WTC11 (cell line): ENCODE results near the gene INPP5A. TPM values are rescaled to one million over a fixed set of nuclear protein-coding genes. Genes with fewer than 3 reads are reported as not detected.

ENCODE experiments used
- ATAC-seq: fragments of 200-7000 bp; cut with Tn5 transposase; 2 replicates; pipeline ENCODE4 v1.10.0; 2021; ENCODE audit warnings: mild to moderate bottlenecking, moderate library complexity
- CTCF ChIA-PET: fragments of 300-600 bp; sonication (Branson Sonifier 250); formaldehyde crosslinking; loops from one replicate; lab custom pipeline; 2021; ENCODE audit warnings: antibody characterized with exemption; lab: Charles Lee
- POLR2A ChIA-PET: fragments of 350-600 bp; sonication (Branson Sonifier 250); formaldehyde crosslinking; loops from one replicate; lab custom pipeline; 2021; ENCODE audit warnings: antibody characterized with exemption; lab: Charles Lee
- DNase-seq: peaks from one replicate; pipeline ENCODE4 v3.0.0; 2021; ENCODE audit warnings: low spot score
- H3K27ac Mint-ChIP-seq: 2 replicates; pipeline ENCODE4 v1.8.0; 2021; ENCODE audit warnings: mixed read lengths
- H3K27me3 Mint-ChIP-seq: 2 replicates; pipeline ENCODE4 v1.8.0; 2021; ENCODE audit warnings: low read depth, mild to moderate bottlenecking, moderate library complexity, mixed read lengths
- H3K36me3 Mint-ChIP-seq: 2 replicates; pipeline ENCODE4 v1.8.0; 2021; ENCODE audit warnings: mixed read lengths
- H3K4me1 Mint-ChIP-seq: 2 replicates; pipeline ENCODE4 v1.8.0; 2022; ENCODE audit warnings: mixed read lengths
- H3K4me3 Mint-ChIP-seq: 2 replicates; pipeline ENCODE4 v1.8.0; 2021; ENCODE audit warnings: mild to moderate bottlenecking, moderate library complexity, mixed read lengths
- H3K9me3 Mint-ChIP-seq: 2 replicates; pipeline ENCODE4 v1.8.0; 2021; ENCODE audit warnings: mixed read lengths
- ATF1 ChIP-seq: sonication (generic); formaldehyde crosslinking; IDR thresholded peaks from 2 replicates; pipeline ENCODE4 v1.8.1; 2023; ENCODE audit warnings: mild to moderate bottlenecking, moderate library complexity, missing genetic modification reagents
- CREM ChIP-seq: sonication (generic); formaldehyde crosslinking; IDR thresholded peaks from 2 replicates; pipeline ENCODE4 v1.8.1; 2022; ENCODE audit warnings: mild to moderate bottlenecking, missing genetic modification reagents, moderate library complexity
- E2F1 ChIP-seq: sonication (generic); formaldehyde crosslinking; IDR thresholded peaks from 2 replicates; pipeline ENCODE4 v1.8.0; 2022; ENCODE audit warnings: mild to moderate bottlenecking, missing genetic modification reagents
- ELF4 ChIP-seq: sonication (generic); formaldehyde crosslinking; IDR thresholded peaks from 2 replicates; pipeline ENCODE4 v1.8.1; 2022; ENCODE audit warnings: low read depth, mild to moderate bottlenecking, moderate library complexity, missing genetic modification reagents
- FOXK1 ChIP-seq: sonication (generic); formaldehyde crosslinking; IDR thresholded peaks from 2 replicates; pipeline ENCODE4 v1.8.0; 2022; ENCODE audit warnings: mild to moderate bottlenecking, moderate library complexity, missing genetic modification reagents
- HMGXB4 ChIP-seq: sonication (generic); formaldehyde crosslinking; IDR thresholded peaks from 2 replicates; pipeline ENCODE4 v1.8.1; 2023; ENCODE audit warnings: mild to moderate bottlenecking, moderate library complexity, missing genetic modification reagents
- JAZF1 ChIP-seq: fragments of 250-450 bp; sonication (Bioruptor Pico); IDR thresholded peaks from 2 replicates; pipeline ENCODE4 v1.9.0; 2021; ENCODE audit warnings: moderate library complexity, mild to moderate bottlenecking, inconsistent platforms
- MLX ChIP-seq: sonication (generic); formaldehyde crosslinking; IDR thresholded peaks from 2 replicates; pipeline ENCODE4 v1.8.1; 2023; ENCODE audit warnings: mild to moderate bottlenecking, missing genetic modification reagents, moderate library complexity
- NFATC4 ChIP-seq: fragments of 250-450 bp; sonication (Bioruptor Pico); IDR thresholded peaks from 2 replicates; pipeline ENCODE4 v1.9.0; 2021; ENCODE audit warnings: mild to moderate bottlenecking
- NFE2L1 ChIP-seq: sonication (generic); formaldehyde crosslinking; IDR thresholded peaks from 2 replicates; pipeline ENCODE4 v1.8.1; 2023; ENCODE audit warnings: missing genetic modification reagents
- NR3C1 ChIP-seq: sonication (generic); formaldehyde crosslinking; conservative IDR thresholded peaks from 2 replicates; pipeline ENCODE4 v1.8.1; 2023; ENCODE audit warnings: low read depth, mild to moderate bottlenecking, missing genetic modification reagents
- PRDM15 ChIP-seq: sonication (generic); formaldehyde crosslinking; IDR thresholded peaks from 2 replicates; pipeline ENCODE4 v1.8.0; 2022; ENCODE audit warnings: missing genetic modification reagents
- PRRX2 ChIP-seq: fragments of 250-450 bp; sonication (Bioruptor Pico); IDR thresholded peaks from 2 replicates; pipeline ENCODE4 v1.8.0; 2021; ENCODE audit warnings: mild to moderate bottlenecking
- TEAD1 ChIP-seq: sonication (generic); formaldehyde crosslinking; IDR thresholded peaks from 2 replicates; pipeline ENCODE4 v1.8.0; 2022; ENCODE audit warnings: mild to moderate bottlenecking, missing genetic modification reagents
- ZBTB43 ChIP-seq: sonication (generic); formaldehyde crosslinking; IDR thresholded peaks from 2 replicates; pipeline ENCODE4 v1.8.1; 2023; ENCODE audit warnings: mild to moderate bottlenecking, missing genetic modification reagents
- ZMAT4 ChIP-seq: fragments of 250-450 bp; sonication (Bioruptor Pico); IDR thresholded peaks from 2 replicates; pipeline ENCODE4 v1.9.0; 2021; ENCODE audit warnings: mild to moderate bottlenecking
- ZNF281 ChIP-seq: sonication (generic); formaldehyde crosslinking; IDR thresholded peaks from 2 replicates; pipeline ENCODE4 v1.8.0; 2023; ENCODE audit warnings: mild to moderate bottlenecking, missing genetic modification reagents
- ZNF396 ChIP-seq: fragments of 250-450 bp; sonication (Bioruptor Pico); IDR thresholded peaks from 2 replicates; pipeline ENCODE4 v1.8.0; 2021; ENCODE audit warnings: mild to moderate bottlenecking, moderate library complexity, borderline replicate concordance
- total RNA-seq: library from RNA; stranded (reverse); gene quantifications from 3 replicates; pipeline ENCODE4 v1.2.3, GENCODE V29; 2021

INPP5A gene
- total RNA-seq, 1 experiment from 2014 or later: 22.1 TPM

GRCh38 chr10:132677473-132678227 is 140.1 kb downstream of the INPP5A start:
- no peaks in the 10 kb centered on the region for H3K4me1 Mint-ChIP-seq
- DNase-seq (peak; percentile 5), ATAC-seq (no peak)
- H3K27ac Mint-ChIP-seq: 0 out of 2 replicates have a peak overlapping the region, but pooled peaks have one; percentile 11
- no peak overlapping the region for H3K4me3 Mint-ChIP-seq
- ChIA-PET POLR2A (no interaction called here), CTCF (interaction anchor here (1.0 to 1.2 kb wide), 2 partner anchors 18 to 23 kb away, joined by 3 to 4 read pairs; no protein-coding TSS in a partner anchor)
- TF ChIP-seq JAZF1 (CRISPR knock-in tag) (no peak), CREM (CRISPR knock-in tag) (no peak), TEAD1 (CRISPR knock-in tag) (no peak), FOXK1 (CRISPR knock-in tag) (no peak), ZNF396 (CRISPR knock-in tag) (no peak), NFE2L1 (no peak), MLX (no peak), NR3C1 (no peak), ELF4 (CRISPR knock-in tag) (no peak), HMGXB4 (CRISPR knock-in tag) (no peak), ZNF281 (no peak), ZMAT4 (CRISPR knock-in tag) (no peak)
- H3K36me3 Mint-ChIP-seq: peaks cover 26% of the 10 kb centered on the region
- peaks cover 41% of the 10 kb centered on the region for H3K9me3 Mint-ChIP-seq
- H3K27me3 Mint-ChIP-seq: no peaks in the 10 kb centered on the region

- TF ChIP-seq ATF1 (CRISPR knock-in tag) (no peak), NR3C1 (no peak), E2F1 (CRISPR knock-in tag) (no peak), PRRX2 (CRISPR knock-in tag) (no peak), PRDM15 (CRISPR knock-in tag) (no peak), ZBTB43 (CRISPR knock-in tag) (no peak), NFATC4 (CRISPR knock-in tag) (no peak)
- TF ChIP-seq, all 79 proteins: peak for 0
- Mint-ChIP-seq H3K27me3 (no peaks in the 10 kb centered on the region), H3K27ac (no peak overlapping the region), H3K4me1 (no peaks in the 10 kb centered on the region), H3K36me3 (peaks cover 26% of the 10 kb centered on the region), H3K4me3 (no peak overlapping the region), H3K9me3 (peaks cover 39% of the 10 kb centered on the region)
- POLR2A ChIA-PET: no interaction called here
- CTCF ChIA-PET: interaction anchor here (1.0 to 1.2 kb wide), 2 partner anchors 19 to 24 kb away, joined by 3 to 4 read pairs; no protein-coding TSS in a partner anchor
- DNase-seq (peak; percentile 4), ATAC-seq (no peak)
Measured at GRCh38 chr10:132678436-132679216, 141.0 kb downstream of the INPP5A start.
